ENCODE data around the gene MRPL24. TPM values are rescaled to one million over a fixed set of nuclear protein-coding genes. Genes with fewer than 3 reads are reported as not detected.
A peak's percentile ranks its signal among the peaks of the same experiment; 100 is the strongest.

Gene MRPL24
- total and polyA plus RNA-seq, 10 of the 15 experiments (the other 5 are each of a cell fraction or from before 2014, with no cell fraction given) = 87.4 to 269 (median 134) TPM

- TF ChIP-seq REST (IDR thresholded peaks at IDR 0.05; ENCODE audit: low read depth, low read length) (no peak), JUNB (IDR thresholded peaks at IDR 0.05) (no peak), NFYB (IDR thresholded peaks at IDR 0.05; ENCODE audit: insufficient read depth, low read depth, low read length) (no peak), SREBF1 (IDR thresholded peaks at IDR 0.05; ENCODE audit: low read length) (no peak), BMI1 (IDR thresholded peaks at IDR 0.05; ENCODE audit: borderline replicate concordance) (peak; percentile 85), CHD2 (IDR thresholded peaks at IDR 0.05; ENCODE audit: borderline replicate concordance, low read depth, low read length) (peak; percentile 19; the same call in 1 of the 2 replicates), ETV6 (conservative IDR thresholded peaks at IDR 0.05 in 1 of 2, IDR thresholded peaks at IDR 0.05 in 1 of 2; ENCODE audit: borderline replicate concordance in 1 of 2, low read depth in 1 of 2) (no peak), SUPT20H (IDR thresholded peaks at IDR 0.05; ENCODE audit: borderline replicate concordance, control insufficient read depth, low read depth, low read length) (no peak), CREM (IDR thresholded peaks at IDR 0.05; ENCODE audit: low read depth) (no peak), IRF5 (IDR thresholded peaks at IDR 0.05; ENCODE audit: borderline replicate concordance) (no peak), POLR2AphosphoS2 (IDR thresholded peaks at IDR 0.05; ENCODE audit: low read depth, low read length) (no peak), NBN (IDR thresholded peaks at IDR 0.05) (no peak; the same call in 1 of the 2 replicates), EGR1 (IDR thresholded peaks at IDR 0.05; ENCODE audit: borderline replicate concordance in 1 of 2, low read depth in 2 of 2, low read length in 2 of 2) (no peak), SMC3 (IDR thresholded peaks at IDR 0.05; ENCODE audit: borderline replicate concordance, low read length) (no peak), SP1 (IDR thresholded peaks at IDR 0.05; ENCODE audit: low read depth, low read length) (peak; percentile 12), SPI1 (IDR thresholded peaks at IDR 0.05; ENCODE audit: borderline replicate concordance, insufficient read depth, low read depth, low read length) (no peak), POLR2A (IDR thresholded peaks at IDR 0.05; ENCODE audit: low read depth, low read length) (no peak), TCF3 (IDR thresholded peaks at IDR 0.05; ENCODE audit: borderline replicate concordance, insufficient read depth, low read depth, low read length) (no peak), CBFB (IDR thresholded peaks at IDR 0.05; ENCODE audit: low read depth) (no peak), MLLT1 (IDR thresholded peaks at IDR 0.05) (peak; percentile 58), RELA (IDR thresholded peaks at IDR 0.05; ENCODE audit: borderline replicate concordance, partially characterized antibody) (no peak), YBX1 (IDR thresholded peaks at IDR 0.05) (no peak), TBL1XR1 (IDR thresholded peaks at IDR 0.05; ENCODE audit: low read depth, low read length) (no peak)
Measured at GRCh38 chr1:156746728-156747631, 6.1 kb upstream of the MRPL24 start (continued).
